MM.1S (cell line): ENCODE measurements around the gene ATF3.

ENCODE experiments used
- EZH2 ChIP-seq: fragments of 300-600 bp; sonication (generic); optimal IDR thresholded peaks from 2 replicates; pipeline ENCODE3; 2017; ENCODE audit warnings: low read depth, mild to moderate bottlenecking, antibody characterized with exemption, low read length, mixed read lengths
- TF ChIP-seq, protein P1 (sequence below): fragments of 300-600 bp; sonication (generic); IDR thresholded peaks from 2 replicates; pipeline ENCODE4 v1.5.1; 2016; ENCODE audit warnings: antibody characterized with exemption, low read length, mixed read lengths

DNA sequence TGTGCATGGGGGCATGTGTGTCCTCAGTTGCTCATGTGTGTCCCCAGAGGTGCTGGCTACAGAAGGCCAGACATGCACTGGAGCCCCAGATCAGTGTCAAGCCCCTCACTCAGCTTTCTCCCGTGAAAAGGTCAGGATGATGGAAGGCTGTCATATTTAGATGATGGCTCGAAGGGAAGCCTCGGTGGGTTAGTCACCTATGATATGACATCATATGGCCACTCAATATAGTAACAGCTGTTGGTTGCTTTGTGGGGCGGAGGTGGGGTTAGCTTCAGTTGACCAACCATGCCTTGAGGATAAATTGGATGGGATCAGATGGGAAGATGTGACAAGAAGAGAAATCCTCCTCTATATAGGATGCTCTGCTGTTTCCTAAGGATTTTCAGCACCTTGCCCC is 43.5 kb upstream of the ATF3 start:
- TF ChIP-seq, protein P1, sequence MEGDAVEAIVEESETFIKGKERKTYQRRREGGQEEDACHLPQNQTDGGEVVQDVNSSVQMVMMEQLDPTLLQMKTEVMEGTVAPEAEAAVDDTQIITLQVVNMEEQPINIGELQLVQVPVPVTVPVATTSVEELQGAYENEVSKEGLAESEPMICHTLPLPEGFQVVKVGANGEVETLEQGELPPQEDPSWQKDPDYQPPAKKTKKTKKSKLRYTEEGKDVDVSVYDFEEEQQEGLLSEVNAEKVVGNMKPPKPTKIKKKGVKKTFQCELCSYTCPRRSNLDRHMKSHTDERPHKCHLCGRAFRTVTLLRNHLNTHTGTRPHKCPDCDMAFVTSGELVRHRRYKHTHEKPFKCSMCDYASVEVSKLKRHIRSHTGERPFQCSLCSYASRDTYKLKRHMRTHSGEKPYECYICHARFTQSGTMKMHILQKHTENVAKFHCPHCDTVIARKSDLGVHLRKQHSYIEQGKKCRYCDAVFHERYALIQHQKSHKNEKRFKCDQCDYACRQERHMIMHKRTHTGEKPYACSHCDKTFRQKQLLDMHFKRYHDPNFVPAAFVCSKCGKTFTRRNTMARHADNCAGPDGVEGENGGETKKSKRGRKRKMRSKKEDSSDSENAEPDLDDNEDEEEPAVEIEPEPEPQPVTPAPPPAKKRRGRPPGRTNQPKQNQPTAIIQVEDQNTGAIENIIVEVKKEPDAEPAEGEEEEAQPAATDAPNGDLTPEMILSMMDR: no peak
- TF ChIP-seq EZH2: no peak
